AG10803 (cell line): Measurements from ENCODE around the gene ZFYVE27.

Source experiments
- DNase-seq: peaks from one replicate; pipeline ENCODE4 v3.0.0; 2010; ENCODE audit warnings: low read depth
- H3K4me3 ChIP-seq: 2 replicates; pipeline ENCODE4 v1.5.1; 2011; ENCODE audit warnings: mild to moderate bottlenecking, low read length, control low read depth
- CTCF ChIP-seq: conservative IDR thresholded peaks from 2 replicates; pipeline ENCODE4 v1.5.1; 2011; ENCODE audit warnings: mild to moderate bottlenecking, low read length, control low read depth, inconsistent platforms

ZFYVE27 gene

GRCh38 chr10:97798958-97799610 is 62.2 kb downstream of the ZFYVE27 start:
- no peak for TF ChIP-seq CTCF
- DNase-seq: no peak
- no peak overlapping the region for H3K4me3 ChIP-seq

DNA sequence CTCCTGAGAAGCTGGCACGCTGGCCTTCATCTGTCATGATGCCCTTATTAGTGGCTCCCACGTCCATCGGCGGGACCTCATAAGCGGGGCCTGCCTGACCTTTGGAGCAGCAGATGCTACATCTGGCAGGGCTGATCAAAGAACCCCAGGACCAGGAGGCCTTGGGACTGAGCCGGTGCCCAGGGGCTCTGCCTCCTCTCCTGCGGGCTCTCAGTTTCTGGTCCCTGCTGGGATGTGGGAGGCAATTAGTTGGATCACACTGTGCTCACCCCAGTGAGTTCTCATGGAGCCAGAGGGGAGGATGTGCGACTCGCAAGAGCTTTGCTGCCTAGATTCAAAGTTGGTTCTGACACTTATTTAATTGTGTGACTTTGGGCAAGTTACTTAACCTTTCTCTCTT is 63.5 kb downstream of the ZFYVE27 start:
- H3K4me3 ChIP-seq: no peak overlapping the region
- no peak for DNase-seq
- TF ChIP-seq CTCF: no peak

DNA sequence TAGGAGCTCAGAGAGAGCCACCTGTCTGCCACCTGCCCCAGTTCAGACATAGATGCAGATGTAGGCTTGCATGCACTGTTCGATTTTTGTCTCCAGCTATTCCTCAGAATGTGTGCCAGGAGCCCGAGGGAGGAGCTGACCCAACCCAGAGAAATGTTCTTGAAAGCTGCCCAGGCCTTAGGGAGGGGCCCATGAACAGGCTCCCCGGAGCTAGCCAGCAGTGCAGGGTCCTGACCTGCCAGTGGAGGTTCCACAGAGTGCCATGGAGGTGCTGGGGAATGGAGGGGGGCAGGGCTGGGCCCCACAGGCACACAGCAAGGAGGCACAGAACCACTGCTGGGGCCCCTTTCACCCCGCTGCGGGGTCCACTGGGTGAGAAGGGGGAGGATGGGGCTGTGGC is 64.5 kb downstream of the ZFYVE27 start:
- TF ChIP-seq CTCF: no peak

GRCh38 chr10:97805096-97805884 is 68.4 kb downstream of the ZFYVE27 start:
- no peak overlapping the region for H3K4me3 ChIP-seq
- TF ChIP-seq CTCF: no peak
- no peak for DNase-seq

More for the DNA sequence above, 64.5 kb downstream of the ZFYVE27 start:
- H3K4me3 ChIP-seq: no peak overlapping the region
- no peak for DNase-seq

- TF ChIP-seq CTCF: no peak
- H3K4me3 ChIP-seq: no peak overlapping the region
- DNase-seq: no peak
These were observed 69.0 kb downstream of the ZFYVE27 start for GRCh38 chr10:97805949-97806348.

DNA sequence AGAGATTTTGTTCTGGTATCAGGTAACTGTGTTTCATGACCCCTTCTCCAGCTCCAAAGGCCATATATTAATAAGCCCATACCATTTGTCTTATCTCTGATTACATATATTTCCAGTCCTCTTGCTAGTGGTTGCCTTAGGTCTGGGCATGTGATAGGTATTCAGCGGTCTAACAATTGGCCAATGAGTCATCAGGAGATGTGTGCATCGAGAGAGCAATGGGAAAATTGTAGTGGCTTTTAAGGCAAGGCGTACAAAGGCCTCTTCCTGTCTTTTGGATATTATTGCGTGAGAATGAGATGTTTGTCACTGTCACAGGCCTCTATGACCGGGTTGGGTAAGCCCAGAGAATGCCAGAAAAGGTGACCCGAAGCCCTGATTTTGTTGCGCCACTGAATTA is 73.5 kb downstream of the ZFYVE27 start:
- no peak overlapping the region for H3K4me3 ChIP-seq
- no peak for DNase-seq
- TF ChIP-seq CTCF: no peak
